RKO (cell line): ENCODE measurements around the gene MAD2L1BP.
"Not testable (repeated sequence)": the region's sequence is repeated elsewhere in the genome, so short reads cannot be mapped to it uniquely, and the experiment has no call there.

Experiments used
- DNase-seq: peaks from one replicate; pipeline ENCODE4 v3.0.0-alpha.2; 2016; ENCODE audit warnings: low spot score

Gene MAD2L1BP

GRCh38 chr6:43627008-43627825 lies 8.4 kb upstream of the MAD2L1BP start:
- peak; percentile 99 for DNase-seq

- peak; percentile 67 for DNase-seq
Measured at GRCh38 chr6:43628393-43629103, 7.1 kb upstream of the MAD2L1BP start.

DNA sequence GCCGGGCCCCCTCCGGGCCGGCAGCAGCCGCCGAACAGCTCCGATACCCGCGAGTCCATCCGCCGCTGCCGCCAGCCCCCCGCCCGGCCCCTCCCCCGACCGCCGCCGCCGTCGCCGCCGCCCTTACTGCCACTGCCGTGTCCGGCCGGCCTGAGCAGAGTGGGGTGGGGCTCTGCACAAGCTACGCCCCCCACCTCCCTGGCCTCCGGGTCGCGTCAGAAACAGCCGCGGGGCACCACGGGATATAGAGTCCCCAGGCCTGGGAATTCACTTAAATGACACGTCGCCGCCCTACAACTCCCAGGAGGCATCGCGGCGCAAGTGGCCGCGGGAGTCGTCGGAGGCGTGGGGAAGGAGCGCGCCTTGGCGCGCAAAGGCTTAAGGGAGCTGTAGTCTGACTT lies 6.5 kb upstream of the MAD2L1BP start, which contains the start of gene GTPBP2:
TSS of gene GTPBP2 (minus strand) at position 161 of the 401 bp plus-strand sequence. CDS start at position 59, 102 bp downstream.
- DNase-seq: peak; percentile 99

DNA sequence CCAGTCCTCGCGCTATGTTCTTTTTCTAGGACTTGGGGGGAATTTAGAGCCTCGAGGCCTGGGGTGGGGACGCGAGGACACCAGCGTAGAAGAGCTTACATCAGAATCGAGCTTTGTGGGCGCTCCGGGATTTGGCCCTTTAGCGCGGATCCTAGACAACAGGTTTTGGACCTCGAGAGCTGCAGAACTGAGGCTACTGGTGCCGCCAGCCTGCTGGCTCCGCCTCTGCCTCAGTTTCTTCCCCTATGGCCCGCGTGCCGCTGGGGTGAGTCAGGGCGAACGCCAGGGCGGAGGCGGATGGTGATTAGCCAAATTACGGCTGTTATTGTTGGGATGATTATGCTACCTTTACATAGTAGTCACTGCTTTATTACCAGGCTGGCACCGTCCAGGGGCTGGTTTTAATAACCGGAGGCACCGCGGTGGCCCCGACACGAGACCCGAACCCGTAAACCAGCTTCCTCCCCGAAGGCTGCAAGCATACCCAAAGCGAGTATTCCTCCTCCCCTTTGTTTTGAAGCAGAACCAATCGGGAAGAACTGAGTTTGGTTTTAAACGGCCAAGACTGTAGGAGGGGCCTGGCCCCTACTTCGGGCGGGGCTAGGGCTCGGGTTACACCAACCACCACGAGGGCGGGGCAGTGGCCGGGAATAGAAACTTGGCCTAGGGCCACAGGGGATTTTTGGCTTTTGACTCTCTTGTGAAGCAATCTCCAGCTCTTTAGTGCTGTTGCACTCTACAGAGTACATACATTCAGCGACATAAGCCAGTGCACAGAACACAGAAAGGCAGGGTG lies 5.9 kb upstream of the MAD2L1BP start:
- peak; percentile 97 for DNase-seq

DNA sequence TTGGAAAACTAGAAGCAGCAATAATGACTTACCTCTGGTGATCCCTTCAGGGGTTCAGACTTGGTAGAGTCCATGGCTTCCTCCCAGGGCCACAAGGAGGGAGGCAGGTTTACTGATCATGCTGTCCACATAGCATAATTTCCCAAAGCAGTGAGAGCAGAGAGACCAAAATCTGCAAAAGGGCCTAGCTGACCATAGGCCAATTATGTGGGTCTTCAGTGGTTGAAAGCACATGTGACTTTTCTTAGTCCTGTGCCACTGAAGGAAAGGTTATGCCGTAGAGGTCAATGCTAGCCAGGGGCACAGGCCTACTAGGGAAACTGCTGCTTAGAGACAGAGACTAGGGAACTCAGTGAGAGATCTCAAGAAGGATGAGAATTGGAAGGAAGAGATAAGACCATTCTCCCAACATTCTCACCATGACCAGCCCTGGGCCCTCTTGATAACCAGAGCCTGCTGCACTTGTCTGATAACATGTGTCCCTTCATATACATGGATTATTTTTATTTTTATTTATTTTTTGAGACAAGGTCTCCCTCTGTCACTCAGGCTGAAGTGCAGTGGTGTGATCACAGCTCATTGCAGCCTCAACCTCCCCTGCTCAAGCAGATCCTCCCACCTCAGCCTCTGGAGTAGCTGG lies 4.5 kb upstream of the MAD2L1BP start:
- no peak for DNase-seq

DNA sequence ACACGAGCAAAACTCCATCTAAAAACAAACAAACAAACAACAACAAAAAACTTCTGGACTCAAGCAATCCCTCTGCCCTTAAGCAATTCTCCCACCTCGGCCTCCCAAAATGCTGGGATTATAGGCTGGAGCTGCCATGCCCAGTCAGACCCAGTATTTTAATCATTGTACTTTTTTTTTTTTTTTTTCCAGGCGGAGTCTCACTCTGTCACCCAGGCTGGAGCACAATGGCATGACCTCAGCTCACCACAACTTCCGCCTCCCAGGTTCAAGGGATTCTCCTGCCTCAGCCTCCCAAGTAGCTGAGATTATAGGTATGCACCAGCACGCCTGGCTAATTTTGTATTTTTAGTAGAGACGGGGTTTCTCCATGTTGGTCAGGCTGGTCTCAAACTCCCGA lies 2.6 kb upstream of the MAD2L1BP start:
- DNase-seq: not testable (repeated sequence)

GRCh38 chr6:43634702-43635303 lies 837 bp upstream of the MAD2L1BP start:
- DNase-seq: no peak

DNA sequence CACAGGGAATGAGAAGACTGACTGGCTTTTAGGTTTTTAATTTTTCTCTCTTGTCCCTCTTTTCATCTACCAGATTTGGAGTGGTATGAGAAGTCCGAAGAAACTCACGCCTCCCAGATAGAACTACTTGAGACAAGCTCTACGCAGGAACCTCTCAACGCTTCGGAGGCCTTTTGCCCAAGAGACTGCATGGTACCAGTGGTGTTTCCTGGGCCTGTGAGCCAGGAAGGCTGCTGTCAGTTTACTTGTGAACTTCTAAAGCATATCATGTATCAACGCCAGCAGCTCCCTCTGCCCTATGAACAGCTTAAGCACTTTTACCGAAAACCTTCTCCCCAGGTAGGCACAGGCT lies 644 bp downstream of the MAD2L1BP start:
- peak; percentile 46 for DNase-seq

DNA sequence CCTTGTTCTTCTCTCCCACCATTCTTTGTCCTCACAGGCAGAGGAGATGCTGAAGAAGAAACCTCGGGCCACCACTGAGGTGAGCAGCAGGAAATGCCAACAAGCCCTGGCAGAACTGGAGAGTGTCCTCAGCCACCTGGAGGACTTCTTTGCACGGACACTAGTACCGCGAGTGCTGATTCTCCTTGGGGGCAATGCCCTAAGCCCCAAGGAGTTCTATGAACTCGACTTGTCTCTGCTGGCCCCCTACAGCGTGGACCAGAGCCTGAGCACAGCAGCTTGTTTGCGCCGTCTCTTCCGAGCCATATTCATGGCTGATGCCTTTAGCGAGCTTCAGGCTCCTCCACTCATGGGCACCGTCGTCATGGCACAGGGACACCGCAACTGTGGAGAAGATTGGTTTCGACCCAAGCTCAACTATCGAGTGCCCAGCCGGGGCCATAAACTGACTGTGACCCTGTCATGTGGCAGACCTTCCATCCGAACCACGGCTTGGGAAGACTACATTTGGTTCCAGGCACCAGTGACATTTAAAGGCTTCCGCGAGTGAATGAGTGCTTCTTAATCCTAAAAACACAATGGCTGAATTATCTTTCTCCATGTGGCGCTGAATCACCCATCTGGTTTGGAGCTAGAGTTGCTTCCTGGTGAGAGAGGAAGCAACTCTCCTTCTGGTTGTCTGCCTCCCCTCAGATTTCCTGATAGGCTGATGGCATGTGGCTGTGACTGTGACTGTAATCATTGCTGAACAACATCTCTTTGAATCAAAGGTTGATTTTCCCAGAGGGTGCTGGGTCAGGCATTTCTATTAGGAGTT lies 4.6 kb downstream of the MAD2L1BP start:
- DNase-seq: peak; percentile 28

GRCh38 chr6:43644940-43645612 lies 9.4 kb downstream of the MAD2L1BP start, which contains the start of gene RSPH9:
TSS of gene RSPH9 (plus strand) at chr6:43645036. CDS start at chr6:43645099, 63 bp downstream.
- no peak for DNase-seq

- DNase-seq: no peak
Measured at GRCh38 chr6:43645613-43645964, 9.9 kb downstream of the MAD2L1BP start.

- no peak for DNase-seq
Measured at GRCh38 chr6:43647613-43648012, 12.0 kb downstream of the MAD2L1BP start.

- no peak for DNase-seq
Measured at GRCh38 chr6:43648248-43648647, 12.6 kb downstream of the MAD2L1BP start.

GRCh38 chr6:43652822-43653221 lies 17.2 kb downstream of the MAD2L1BP start:
- DNase-seq: not testable (repeated sequence)

- no peak for DNase-seq
Measured at GRCh38 chr6:43657221-43657802, 21.7 kb downstream of the MAD2L1BP start.

DNA sequence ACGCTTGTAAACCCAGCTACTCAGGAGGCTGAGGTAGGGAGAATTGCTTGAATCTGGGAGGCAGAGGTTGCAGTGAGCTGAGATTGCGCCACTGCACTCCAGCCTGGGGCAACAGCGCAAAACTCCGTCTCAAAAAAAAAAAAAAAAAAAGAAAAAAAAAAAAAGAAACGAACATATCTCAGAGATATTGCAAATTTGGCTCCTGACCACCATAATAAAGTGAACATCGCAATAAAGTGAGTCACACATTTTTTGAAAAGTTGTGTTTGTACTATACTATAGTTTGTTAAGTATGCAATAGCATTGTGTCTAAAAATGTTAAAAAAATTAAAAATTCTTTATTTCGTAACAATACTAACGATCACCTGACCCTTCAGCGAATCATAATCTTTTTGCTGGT lies 22.5 kb downstream of the MAD2L1BP start:
- DNase-seq: no peak

DNA sequence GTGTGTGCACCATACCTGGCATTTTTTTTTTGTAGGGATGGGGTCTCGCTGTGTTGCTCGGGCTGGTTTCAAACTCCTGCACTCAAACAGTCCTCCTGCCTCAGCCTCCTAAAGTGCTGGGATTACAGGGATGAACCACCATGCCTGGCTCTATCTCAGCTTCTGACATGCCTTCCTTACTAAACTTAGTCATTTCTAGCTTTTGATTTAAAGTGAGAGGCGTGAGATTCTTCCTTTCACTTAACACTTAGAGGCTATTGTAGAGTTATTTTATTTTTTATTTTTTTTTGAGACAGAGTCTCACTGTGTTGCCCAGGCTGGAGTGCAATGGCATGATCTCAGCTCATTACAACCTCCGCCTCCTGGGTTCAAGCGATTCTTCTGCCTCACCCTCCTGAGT lies 27.3 kb downstream of the MAD2L1BP start:
- not testable (repeated sequence) for DNase-seq

- no peak for DNase-seq
Measured at GRCh38 chr6:43665376-43665775, 29.7 kb downstream of the MAD2L1BP start.

DNA sequence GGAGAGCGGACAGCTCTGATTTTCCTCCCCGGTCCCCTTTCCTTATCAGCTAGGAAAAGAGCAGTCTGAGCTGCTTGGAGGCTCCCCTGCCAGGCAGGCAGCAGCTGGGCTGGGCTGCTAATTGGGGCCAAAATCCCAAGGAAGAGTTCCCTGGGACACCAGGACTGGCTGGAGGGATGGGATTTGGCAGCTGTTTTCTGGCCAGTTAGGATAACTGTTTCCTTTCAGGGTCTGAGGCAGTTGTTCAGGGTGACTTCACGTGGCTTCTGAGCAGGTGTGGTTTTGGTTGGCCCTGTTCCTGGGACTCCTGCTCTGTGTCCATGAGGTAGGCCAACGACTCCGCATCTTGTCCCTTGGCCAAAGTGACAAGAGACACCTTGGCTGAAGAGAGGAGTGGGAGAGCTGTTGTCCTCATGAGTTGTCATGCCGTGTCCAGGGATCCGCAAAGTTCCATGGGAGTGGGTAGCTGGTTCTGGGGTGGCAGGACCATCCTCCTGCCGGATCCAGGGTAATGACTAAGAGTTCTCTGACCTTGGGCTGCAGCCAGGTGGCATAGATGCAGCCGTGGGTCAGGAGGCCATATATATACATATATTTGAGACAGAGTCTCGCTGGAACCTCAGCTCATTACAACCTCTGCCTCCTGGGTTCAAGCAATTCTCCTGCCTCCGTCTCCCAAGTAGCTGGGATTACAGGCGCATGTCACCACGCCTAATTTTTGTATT lies 30.7 kb downstream of the MAD2L1BP start:
- DNase-seq: no peak
